ENCODE results near the gene TOM1L2.

Gene TOM1L2

DNA sequence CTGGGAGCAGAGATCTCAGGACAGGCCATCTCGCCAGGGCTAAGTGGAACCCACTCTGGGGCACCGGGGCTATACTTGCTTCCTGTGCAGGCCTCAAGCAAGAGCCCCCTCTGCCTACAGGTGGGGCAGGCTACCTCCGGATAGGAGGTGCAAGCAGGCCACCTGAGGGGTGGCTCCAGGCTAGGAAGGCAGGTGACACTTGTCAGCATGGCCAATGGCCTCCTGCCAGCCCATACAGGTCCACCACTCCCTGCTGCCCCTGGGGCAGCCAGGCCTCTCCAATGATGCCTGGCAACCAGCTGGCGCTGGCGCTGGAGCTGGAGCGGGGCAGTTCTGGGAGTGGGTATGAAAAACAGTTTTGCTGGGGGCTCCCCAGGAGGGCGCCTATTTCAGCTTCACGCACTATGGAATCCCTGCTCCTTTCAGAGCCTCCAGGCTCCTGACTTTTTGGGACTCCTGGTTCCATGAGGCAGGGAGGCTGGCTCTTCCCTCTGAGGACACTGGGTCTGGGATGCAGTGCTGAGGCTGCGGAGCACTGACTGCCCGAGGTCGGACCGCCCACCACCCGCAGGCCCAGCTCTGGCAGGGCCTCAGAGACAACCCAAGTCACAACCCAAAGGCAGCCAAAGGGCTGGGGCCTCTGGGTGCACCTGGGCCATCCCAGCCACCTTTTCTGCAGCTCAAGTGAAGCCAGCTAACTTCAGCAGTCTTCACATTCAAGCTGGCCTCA, 127.0 kb downstream of the TOM1L2 start:
- DNase-seq (ENCODE audit: extremely low read depth, low read depth), result no peak
- TF ChIP-seq, protein P1, sequence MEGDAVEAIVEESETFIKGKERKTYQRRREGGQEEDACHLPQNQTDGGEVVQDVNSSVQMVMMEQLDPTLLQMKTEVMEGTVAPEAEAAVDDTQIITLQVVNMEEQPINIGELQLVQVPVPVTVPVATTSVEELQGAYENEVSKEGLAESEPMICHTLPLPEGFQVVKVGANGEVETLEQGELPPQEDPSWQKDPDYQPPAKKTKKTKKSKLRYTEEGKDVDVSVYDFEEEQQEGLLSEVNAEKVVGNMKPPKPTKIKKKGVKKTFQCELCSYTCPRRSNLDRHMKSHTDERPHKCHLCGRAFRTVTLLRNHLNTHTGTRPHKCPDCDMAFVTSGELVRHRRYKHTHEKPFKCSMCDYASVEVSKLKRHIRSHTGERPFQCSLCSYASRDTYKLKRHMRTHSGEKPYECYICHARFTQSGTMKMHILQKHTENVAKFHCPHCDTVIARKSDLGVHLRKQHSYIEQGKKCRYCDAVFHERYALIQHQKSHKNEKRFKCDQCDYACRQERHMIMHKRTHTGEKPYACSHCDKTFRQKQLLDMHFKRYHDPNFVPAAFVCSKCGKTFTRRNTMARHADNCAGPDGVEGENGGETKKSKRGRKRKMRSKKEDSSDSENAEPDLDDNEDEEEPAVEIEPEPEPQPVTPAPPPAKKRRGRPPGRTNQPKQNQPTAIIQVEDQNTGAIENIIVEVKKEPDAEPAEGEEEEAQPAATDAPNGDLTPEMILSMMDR (IDR thresholded peaks at IDR 0.05; ENCODE audit: low read depth, low read length), result no peak

DNA sequence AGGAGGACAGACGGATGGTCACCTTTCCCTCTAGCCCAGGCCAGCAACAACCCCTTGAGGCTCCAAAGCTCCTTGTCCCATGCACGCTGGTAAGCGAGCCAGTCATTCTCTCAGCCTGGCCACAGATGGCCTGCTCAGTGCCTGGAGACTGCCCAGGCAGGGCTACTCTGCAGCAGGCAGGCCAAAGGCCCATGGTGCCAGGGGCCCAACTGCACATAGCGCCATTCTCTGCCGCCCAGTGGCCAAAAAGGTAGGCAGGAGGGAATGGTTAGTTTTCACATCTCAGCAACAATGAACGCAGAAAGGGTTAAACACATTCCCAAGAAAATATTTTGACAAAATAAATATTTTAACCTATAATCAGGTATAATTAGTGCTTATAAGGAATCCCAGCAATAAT, 127.7 kb downstream of the TOM1L2 start:
- TF ChIP-seq, protein P1 (IDR thresholded peaks at IDR 0.05; ENCODE audit: low read depth, low read length), result no peak

DNA sequence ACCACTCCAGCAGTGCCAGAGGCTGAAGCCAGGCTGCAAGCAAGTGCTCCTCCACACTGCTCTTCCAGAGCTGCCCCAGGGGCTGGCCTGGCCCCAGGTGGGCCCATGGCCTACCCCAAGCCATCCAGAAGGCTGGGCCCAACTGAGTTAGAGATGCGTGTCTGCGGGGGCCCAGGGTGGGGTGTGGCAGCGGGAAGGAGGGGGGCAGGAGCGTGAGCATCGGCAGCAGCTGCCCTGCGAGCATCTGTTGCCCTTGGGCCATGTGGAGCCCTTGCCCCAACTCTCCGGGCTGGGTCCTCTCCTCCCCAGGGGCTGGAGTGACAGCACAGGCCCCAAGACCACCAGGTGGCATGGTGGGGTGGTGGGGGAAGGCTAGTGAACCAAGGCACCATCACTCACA, 128.1 kb downstream of the TOM1L2 start:
- DNase-seq (ENCODE audit: extremely low read depth, low read depth), result no peak
- TF ChIP-seq, protein P1 (IDR thresholded peaks at IDR 0.05; ENCODE audit: low read depth, low read length), result no peak

More for the DNA sequence above, 127.7 kb downstream of the TOM1L2 start:
- DNase-seq (ENCODE audit: extremely low read depth, low read depth), result no peak

DNA sequence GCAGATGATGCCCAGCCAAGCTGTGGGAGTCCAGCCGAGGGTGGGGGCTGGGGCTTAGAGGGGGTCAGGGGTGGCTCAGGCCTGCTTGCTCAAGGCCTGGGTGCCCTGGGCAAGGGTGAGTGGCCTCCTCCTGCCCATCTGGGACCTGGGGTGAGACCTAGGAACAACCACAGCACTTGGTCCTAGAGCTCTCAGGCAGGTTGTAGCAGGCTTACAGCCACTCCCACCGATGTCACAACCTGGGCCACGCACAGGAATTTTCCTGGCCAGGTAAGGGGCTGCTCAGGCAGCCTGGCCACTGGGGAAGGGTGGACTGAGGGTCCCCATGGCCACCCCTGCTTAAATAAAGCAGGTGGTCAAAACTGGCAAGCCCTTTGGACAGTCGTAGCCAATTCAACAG, 129.1 kb downstream of the TOM1L2 start:
- TF ChIP-seq, protein P1 (IDR thresholded peaks at IDR 0.05; ENCODE audit: low read depth, low read length), result no peak
- no peak for DNase-seq (ENCODE audit: extremely low read depth, low read depth)

DNA sequence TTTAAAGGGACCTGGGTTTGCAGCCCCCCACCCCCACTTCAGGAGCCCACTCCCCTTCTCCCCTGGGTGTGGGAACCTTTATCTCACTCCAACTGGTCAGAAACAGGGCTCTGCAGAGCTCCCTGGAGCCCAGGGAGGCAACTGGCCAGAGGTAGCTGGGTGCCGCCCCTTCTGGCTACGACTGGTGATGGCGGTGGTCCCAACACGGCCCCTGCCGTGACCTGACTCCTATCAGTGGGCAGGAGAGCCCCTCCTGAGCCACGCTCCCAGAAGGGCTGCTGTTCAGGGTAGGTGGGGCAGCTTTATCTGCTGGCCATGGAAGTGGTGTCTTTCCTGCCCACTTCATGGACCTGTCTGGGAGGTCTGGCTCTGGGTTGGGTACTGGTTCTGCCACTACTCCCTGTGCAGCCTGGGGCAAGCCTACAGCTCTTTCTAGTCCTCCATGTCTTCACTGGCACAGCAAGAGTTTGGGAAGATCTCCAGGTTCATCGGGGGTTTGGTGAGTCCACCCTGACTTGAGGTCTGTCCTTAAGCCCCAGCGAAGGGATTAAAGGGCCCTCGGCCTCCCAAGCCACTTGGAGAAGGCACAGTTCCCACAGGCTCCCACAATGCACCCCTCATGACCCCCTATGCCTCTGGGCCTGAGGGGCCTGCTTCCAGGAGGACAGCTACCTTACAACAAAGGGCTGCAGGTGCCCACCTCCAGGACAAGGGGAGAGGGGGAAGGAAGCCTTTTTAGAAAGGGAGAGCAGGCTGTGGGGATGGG, 129.9 kb downstream of the TOM1L2 start:
- TF ChIP-seq, protein P1 (IDR thresholded peaks at IDR 0.05; ENCODE audit: low read depth, low read length), result no peak
- DNase-seq (ENCODE audit: extremely low read depth, low read depth), result no peak

DNA sequence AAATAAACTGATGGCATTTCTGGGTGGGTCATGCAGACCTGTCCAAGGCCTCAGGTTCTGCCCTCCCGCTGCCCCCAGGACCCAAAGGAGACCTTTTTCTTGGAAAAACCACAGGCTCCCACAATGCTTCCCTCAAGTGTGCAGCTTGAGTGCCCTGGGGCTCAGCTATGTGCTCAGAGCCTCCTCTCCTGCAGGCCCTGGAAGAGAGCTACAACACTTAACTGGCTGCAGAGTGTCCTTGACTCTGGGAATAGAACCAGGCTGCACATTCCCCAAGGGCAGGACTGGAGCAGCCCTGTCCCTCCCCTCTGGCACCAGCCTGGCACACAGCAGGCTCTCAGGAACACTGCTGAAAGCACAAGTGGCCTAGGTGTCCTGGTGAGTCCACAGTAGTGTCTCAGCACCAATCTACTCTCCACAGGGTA, 130.6 kb downstream of the TOM1L2 start:
- DNase-seq (ENCODE audit: extremely low read depth, low read depth), result no peak
- TF ChIP-seq, protein P1 (IDR thresholded peaks at IDR 0.05; ENCODE audit: low read depth, low read length), result no peak
